ENCODE measurements around the gene NMUR1.

The NMUR1 gene

GRCh38 chr2:231528636-231529030 is 1.6 kb downstream of the NMUR1 start:
- no peaks in the 10 kb centered on the region for H3K36me3 Mint-ChIP-seq (ENCODE audit: insufficient read depth)
- peaks cover 72% of the 10 kb centered on the region for H3K4me1 Mint-ChIP-seq
- DNase-seq (ENCODE audit: low spot score in 2 of 2) (no peak), ATAC-seq (replicated peaks; ENCODE audit: extremely low read depth, poor library complexity, severe bottlenecking) (no peak)
- H3K27me3 Mint-ChIP-seq: no peaks in the 10 kb centered on the region
- no peak overlapping the region for H3K27ac Mint-ChIP-seq (ENCODE audit: low read depth)
- H3K9me3 Mint-ChIP-seq: no peaks in the 10 kb centered on the region
- no peak overlapping the region for H3K4me3 Mint-ChIP-seq

- Mint-ChIP-seq H3K36me3 (ENCODE audit: insufficient read depth) (no peaks in the 10 kb centered on the region), H3K4me3 (peak overlapping the region; percentile 23), H3K27ac (ENCODE audit: low read depth) (peak overlapping the region; percentile 49), H3K4me1 (peaks cover 72% of the 10 kb centered on the region), H3K27me3 (no peaks in the 10 kb centered on the region), H3K9me3 (no peaks in the 10 kb centered on the region)
- ATAC-seq (replicated peaks; ENCODE audit: extremely low read depth, poor library complexity, severe bottlenecking) (no peak), DNase-seq (ENCODE audit: low spot score in 2 of 2) (no peak)
Observed at GRCh38 chr2:231527955-231528635, 2.1 kb downstream of the NMUR1 start.

GRCh38 chr2:231527091-231527395 is 3.2 kb downstream of the NMUR1 start:
- peak overlapping the region; percentile 32 for H3K4me3 Mint-ChIP-seq

GRCh38 chr2:231526341-231527090 is 3.7 kb downstream of the NMUR1 start:
- ATAC-seq (replicated peaks; ENCODE audit: extremely low read depth, poor library complexity, severe bottlenecking) (no peak), DNase-seq (ENCODE audit: low spot score in 2 of 2) (no peak)
- no peaks in the 10 kb centered on the region for H3K9me3 Mint-ChIP-seq
- H3K36me3 Mint-ChIP-seq (ENCODE audit: insufficient read depth): no peaks in the 10 kb centered on the region
- peak overlapping the region; percentile 36 for H3K4me3 Mint-ChIP-seq
- peaks cover 72% of the 10 kb centered on the region for H3K4me1 Mint-ChIP-seq
- peak overlapping the region; percentile 29 for H3K27ac Mint-ChIP-seq (ENCODE audit: low read depth)
- no peaks in the 10 kb centered on the region for H3K27me3 Mint-ChIP-seq

More at GRCh38 chr2:231527091-231527395, 3.2 kb downstream of the NMUR1 start:
- H3K9me3 Mint-ChIP-seq: no peaks in the 10 kb centered on the region
- no peaks in the 10 kb centered on the region for H3K27me3 Mint-ChIP-seq
- ATAC-seq (replicated peaks; ENCODE audit: extremely low read depth, poor library complexity, severe bottlenecking) (no peak), DNase-seq (ENCODE audit: low spot score in 2 of 2) (no peak)
- H3K36me3 Mint-ChIP-seq (ENCODE audit: insufficient read depth): no peaks in the 10 kb centered on the region
- peaks cover 73% of the 10 kb centered on the region for H3K4me1 Mint-ChIP-seq
- no peak overlapping the region for H3K27ac Mint-ChIP-seq (ENCODE audit: low read depth)

- Mint-ChIP-seq H3K27me3 (no peaks in the 10 kb centered on the region), H3K27ac (ENCODE audit: low read depth) (peak overlapping the region; percentile 29), H3K4me3 (peak overlapping the region; percentile 36), H3K36me3 (ENCODE audit: insufficient read depth) (no peaks in the 10 kb centered on the region), H3K4me1 (peaks cover 72% of the 10 kb centered on the region), H3K9me3 (no peaks in the 10 kb centered on the region)
- DNase-seq (ENCODE audit: low spot score in 2 of 2) (no peak), ATAC-seq (replicated peaks; ENCODE audit: extremely low read depth, poor library complexity, severe bottlenecking) (no peak)
Observed at GRCh38 chr2:231525248-231526163, 4.7 kb downstream of the NMUR1 start.

GRCh38 chr2:231524477-231525247 is 5.6 kb downstream of the NMUR1 start:
- DNase-seq (ENCODE audit: low spot score in 2 of 2): no peak
- H3K27ac Mint-ChIP-seq (ENCODE audit: low read depth): peak overlapping the region; percentile 92

GRCh38 chr2:231523451-231524285 is 6.6 kb downstream of the NMUR1 start:
- H3K4me1 Mint-ChIP-seq: peaks cover 72% of the 10 kb centered on the region

More at GRCh38 chr2:231524477-231525247, 5.6 kb downstream of the NMUR1 start:
- no peaks in the 10 kb centered on the region for H3K36me3 Mint-ChIP-seq (ENCODE audit: insufficient read depth)
- no peaks in the 10 kb centered on the region for H3K9me3 Mint-ChIP-seq
- H3K4me3 Mint-ChIP-seq: peak overlapping the region; percentile 69
- no peaks in the 10 kb centered on the region for H3K27me3 Mint-ChIP-seq
- ATAC-seq (replicated peaks; ENCODE audit: extremely low read depth, poor library complexity, severe bottlenecking): no peak
- H3K4me1 Mint-ChIP-seq: peaks cover 76% of the 10 kb centered on the region

GRCh38 chr2:231522418-231523180 is 7.6 kb downstream of the NMUR1 start:
- no peak for ATAC-seq (replicated peaks; ENCODE audit: extremely low read depth, poor library complexity, severe bottlenecking)
- peaks cover 2% of the 10 kb centered on the region for H3K36me3 Mint-ChIP-seq (ENCODE audit: insufficient read depth)
- no peaks in the 10 kb centered on the region for H3K27me3 Mint-ChIP-seq
- DNase-seq (ENCODE audit: low spot score in 2 of 2): no peak
- H3K9me3 Mint-ChIP-seq: no peaks in the 10 kb centered on the region
- no peak overlapping the region for H3K4me3 Mint-ChIP-seq
- peaks cover 62% of the 10 kb centered on the region for H3K4me1 Mint-ChIP-seq
- H3K27ac Mint-ChIP-seq (ENCODE audit: low read depth): peak overlapping the region; percentile 92

More at GRCh38 chr2:231523451-231524285, 6.6 kb downstream of the NMUR1 start:
- Mint-ChIP-seq H3K4me3 (peak overlapping the region; percentile 69), H3K36me3 (ENCODE audit: insufficient read depth) (no peaks in the 10 kb centered on the region), H3K27ac (ENCODE audit: low read depth) (peak overlapping the region; percentile 92), H3K27me3 (no peaks in the 10 kb centered on the region), H3K9me3 (no peaks in the 10 kb centered on the region)
- ATAC-seq (replicated peaks; ENCODE audit: extremely low read depth, poor library complexity, severe bottlenecking) (peak; percentile 95), DNase-seq (ENCODE audit: low spot score in 2 of 2) (peak in 1 of 2 donors; percentile 30)

GRCh38 chr2:231521443-231521842 is 8.8 kb downstream of the NMUR1 start:
- no peak overlapping the region for H3K4me3 Mint-ChIP-seq
- DNase-seq (ENCODE audit: low spot score in 2 of 2) (no peak), ATAC-seq (replicated peaks; ENCODE audit: extremely low read depth, poor library complexity, severe bottlenecking) (no peak)
- H3K27ac Mint-ChIP-seq (ENCODE audit: low read depth): peak overlapping the region; percentile 2
- H3K9me3 Mint-ChIP-seq: no peaks in the 10 kb centered on the region
- H3K36me3 Mint-ChIP-seq (ENCODE audit: insufficient read depth): peaks cover 2% of the 10 kb centered on the region
- H3K4me1 Mint-ChIP-seq: peaks cover 58% of the 10 kb centered on the region
- no peaks in the 10 kb centered on the region for H3K27me3 Mint-ChIP-seq

- H3K36me3 Mint-ChIP-seq (ENCODE audit: insufficient read depth): peaks cover 2% of the 10 kb centered on the region
- ATAC-seq (replicated peaks; ENCODE audit: extremely low read depth, poor library complexity, severe bottlenecking) (no peak), DNase-seq (ENCODE audit: low spot score in 2 of 2) (no peak)
- H3K4me1 Mint-ChIP-seq: peaks cover 46% of the 10 kb centered on the region
- no peaks in the 10 kb centered on the region for H3K9me3 Mint-ChIP-seq
- no peak overlapping the region for H3K4me3 Mint-ChIP-seq
- peak overlapping the region; percentile 2 for H3K27ac Mint-ChIP-seq (ENCODE audit: low read depth)
- no peaks in the 10 kb centered on the region for H3K27me3 Mint-ChIP-seq
Observed at GRCh38 chr2:231519975-231520555, 10.2 kb downstream of the NMUR1 start.

All from central memory CD8-positive, alpha-beta T cell (primary cell).